ENCODE results near the gene DLG4.

DLG4 gene

DNA sequence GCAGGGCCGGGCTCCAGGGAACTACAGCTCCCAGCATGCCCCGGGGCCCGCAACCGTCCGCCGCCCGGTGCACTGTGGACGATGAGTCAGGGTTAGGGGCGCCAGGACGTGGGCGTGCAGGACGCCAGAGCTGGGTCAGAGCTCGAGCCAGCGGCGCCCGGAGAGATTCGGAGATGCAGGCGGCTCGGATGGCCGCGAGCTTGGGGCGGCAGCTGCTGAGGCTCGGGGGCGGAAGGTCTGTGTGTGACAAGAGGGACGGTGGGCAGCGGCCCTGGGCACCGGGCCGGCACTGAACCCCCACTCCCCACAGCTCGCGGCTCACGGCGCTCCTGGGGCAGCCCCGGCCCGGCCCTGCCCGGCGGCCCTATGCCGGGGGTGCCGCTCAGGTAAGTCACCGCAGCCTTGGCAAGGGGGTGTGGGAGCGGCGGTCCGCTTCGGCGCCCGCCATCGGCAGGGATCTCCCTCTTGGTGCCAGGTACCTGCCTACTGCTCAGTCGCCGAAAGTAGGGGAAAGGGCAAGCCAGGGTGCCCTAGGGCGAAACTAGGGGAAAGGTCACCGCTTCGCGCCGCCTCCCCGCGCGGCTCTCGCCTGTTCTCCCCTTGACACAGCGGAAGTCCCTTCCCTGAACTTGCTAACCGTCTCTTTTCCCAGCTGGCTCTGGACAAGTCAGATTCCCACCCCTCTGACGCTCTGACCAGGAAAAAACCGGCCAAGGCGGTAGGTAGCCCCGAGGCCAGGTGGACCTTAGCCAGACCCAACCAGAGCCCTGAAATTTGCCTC lies at the start of gene DLG4, which contains the start of gene ACADVL:
Gene DLG4 (minus strand): TSS at position 25 of the 781 bp plus-strand sequence.
Gene ACADVL (plus strand): TSS at position 127 of the 781 bp plus-strand sequence. CDS start 47 bp downstream, at position 174.
- in situ Hi-C loops (cut with HindIII; ENCODE audit: low sequenced_read_pairs) = no loop called here

DNA sequence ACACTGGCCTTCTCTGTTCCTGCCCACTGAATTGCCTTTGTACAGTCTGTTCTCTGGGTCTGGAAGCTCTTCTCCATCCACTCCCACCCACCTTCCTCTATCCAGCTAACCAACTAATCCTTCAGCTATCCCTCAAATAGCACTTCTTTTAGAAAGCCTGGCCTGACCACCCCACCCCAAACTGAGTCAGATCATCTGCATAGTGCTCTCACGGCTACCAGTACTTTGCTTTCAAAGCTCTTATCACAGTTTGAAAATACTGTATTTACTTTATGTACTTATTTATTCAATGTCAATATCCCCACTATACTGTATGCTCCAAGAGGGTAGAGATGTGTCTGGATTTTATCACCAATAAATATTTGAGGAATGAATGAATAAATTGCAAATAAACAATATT lies 47.1 kb upstream of the DLG4 start:
- in situ Hi-C loops (cut with HindIII; ENCODE audit: low sequenced_read_pairs) = no loop called here

DNA sequence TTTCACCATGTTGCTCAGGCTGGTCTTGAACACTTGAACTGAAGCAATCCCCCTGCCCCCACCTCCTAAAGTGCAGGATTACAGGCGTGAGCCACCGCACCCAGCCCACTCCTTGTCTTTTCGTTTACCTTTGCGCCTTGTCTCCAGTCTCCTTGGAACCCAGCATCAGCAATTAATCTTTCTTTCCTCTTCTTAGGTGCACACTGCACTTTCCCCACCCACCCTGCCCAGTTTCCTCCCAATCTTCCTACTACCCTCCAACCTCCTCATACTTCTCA lies 44.1 kb upstream of the DLG4 start:
- in situ Hi-C loops (cut with HindIII; ENCODE audit: low sequenced_read_pairs) = no loop called here

DNA sequence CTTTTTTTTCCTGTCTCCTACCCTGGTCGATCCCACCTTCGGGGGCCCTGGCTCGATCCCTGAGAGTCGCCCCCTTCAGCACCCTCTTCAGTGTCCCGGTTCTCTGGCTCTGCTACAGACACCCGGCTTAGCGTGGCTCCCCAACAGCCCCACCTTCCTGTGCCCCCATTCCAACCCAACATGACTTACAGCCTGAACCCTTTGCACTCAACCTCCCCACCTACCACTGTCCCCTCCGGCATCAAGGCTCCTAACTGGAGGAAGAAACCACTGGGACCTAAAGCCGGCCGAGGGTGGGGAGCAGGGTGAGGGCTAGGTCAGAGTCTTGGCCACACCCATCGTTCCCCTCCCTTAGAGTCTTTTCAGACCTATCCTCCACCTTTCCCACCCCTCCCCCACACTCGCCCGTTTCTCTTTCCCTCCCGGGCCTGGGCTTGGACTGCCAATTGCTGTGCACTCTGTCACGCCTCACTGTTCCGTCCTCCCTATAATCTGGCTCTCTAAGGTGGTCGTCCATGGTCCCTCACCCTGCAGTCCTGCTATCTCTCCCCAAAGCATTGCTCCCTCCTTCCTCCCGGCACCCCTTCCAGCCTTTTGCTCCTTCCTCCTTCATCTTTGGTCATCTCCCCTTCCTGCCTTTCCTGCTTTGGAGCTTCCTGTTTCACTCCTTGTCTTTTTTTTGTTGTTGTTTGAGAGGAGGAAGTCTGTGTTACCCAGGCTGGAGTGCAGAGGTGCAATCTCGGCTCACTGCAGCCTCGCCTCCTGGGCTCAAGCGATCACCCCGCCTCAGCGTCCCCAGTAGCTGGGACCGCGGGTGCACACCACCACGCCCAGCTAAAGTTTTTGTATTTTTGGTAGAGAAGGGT lies 43.5 kb upstream of the DLG4 start:
- in situ Hi-C loops (cut with HindIII; ENCODE audit: low sequenced_read_pairs) = no loop called here

DNA sequence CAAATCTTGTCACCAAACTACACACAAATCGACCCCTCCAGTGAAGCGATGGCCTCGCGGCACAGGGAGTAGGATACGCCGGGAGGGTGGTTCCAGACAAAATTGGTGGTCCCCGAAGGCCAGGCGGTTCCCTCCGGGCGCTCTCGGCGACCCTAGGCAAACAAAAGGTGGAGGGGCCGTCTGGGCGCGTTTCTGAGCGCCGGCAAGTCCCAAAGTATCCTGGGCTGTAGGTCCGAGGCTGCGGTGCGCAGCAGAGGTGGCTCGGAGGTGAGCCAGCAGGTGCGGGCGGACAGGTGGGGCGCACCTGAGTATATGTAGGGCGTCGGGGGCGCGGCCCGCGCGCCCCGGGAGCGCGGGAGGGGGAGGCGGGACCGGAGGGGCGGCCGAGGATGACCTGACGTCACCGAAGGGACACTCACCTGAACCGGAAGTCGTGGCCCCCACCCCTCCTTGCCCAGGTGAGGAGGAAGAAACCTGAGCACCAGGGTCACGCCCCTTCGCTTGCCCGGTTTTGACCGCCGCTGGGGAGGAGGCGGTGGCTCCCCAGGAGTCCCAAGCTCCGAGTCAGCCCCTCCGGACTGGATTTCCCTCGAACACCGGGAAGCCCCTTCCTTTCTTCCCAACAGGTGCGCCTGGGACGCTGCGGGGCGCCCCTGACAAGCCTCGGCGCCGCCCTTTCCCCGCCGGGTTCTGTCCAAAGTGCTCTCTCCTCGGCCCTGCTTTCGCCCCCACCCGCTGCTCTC lies 42.7 kb upstream of the DLG4 start, which contains the start of gene CLDN7:
Gene CLDN7 (minus strand): TSS at position 287 of the 743 bp plus-strand sequence. CDS start 435 bp downstream, outside the sequence.
- in situ Hi-C loops (cut with HindIII; ENCODE audit: low sequenced_read_pairs) = no loop called here

DNA sequence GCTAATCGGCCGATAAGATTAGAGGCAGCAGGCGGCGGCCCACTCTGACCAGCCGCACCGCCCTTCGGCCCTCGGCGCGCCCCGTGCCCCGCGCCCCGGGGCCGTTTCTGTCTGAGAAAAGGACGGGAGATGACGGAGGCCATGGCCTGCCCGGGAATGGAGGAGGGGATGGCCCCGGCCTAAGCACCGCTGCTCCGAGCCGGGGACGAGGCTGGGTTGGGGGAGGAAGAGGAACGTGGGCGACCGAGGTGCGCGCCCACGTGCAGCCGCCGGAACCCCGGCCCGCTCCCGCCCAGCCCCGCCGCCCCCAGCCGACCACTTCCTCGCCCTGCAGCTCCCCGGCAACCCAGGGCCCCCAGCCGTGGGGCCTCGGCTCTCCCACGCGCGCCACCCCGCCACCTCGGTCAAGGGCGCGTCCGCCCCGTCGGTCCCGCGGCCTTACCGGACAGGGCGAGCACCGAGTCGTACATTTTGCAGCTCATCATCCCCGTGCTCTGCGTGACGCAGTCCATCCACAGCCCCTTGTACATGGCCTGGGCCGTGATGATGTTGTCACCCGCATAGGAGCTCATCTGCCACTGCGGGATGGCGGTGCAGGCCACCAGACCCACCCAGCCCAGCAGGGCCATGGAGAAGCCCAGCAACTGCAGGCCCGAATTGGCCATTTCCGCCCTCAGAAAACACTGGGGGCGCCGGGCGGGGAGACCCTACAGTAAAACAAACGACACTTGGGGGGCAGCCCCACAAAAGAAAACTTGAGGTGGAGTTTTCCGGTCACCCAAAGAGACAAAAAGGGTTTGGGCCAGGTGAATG lies 41.9 kb upstream of the DLG4 start:
- in situ Hi-C loops (cut with HindIII; ENCODE audit: low sequenced_read_pairs) = no loop called here

DNA sequence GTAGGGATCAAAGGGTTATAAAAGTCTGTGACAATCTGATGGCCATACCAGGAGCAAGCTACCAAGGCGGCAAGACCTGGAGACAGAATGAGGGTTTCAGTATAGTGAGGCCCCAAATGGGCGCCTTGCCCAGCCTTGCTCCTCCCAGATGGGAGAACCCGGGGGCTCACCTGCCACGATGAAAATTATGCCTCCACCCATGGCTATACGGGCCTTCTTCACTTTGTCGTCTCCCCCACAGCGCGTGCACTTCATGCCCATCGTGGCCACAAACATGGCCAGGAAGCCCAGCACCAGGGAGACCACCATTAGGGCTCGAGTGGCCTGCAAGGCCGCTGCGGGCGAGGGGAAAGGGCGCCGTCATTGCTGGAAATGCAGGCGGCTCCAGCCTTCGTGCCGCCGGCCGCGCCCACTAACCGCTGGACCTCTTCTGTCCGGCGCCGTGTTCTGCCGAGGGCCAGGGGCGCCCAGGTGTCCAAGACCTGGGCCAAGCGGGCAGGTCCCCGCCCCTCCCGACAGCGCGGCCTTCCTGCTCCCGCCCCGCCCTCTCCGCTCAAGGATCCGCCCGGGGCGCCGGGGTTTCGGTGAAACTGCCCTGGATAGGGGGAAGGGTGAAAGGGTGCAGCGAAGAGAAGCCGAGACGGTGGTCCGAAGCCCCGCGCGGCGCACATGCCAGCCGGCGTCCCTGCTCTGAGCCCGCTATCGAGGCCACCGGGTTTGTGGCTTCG lies 41.2 kb upstream of the DLG4 start:
- in situ Hi-C loops (cut with HindIII; ENCODE audit: low sequenced_read_pairs) = no loop called here

DNA sequence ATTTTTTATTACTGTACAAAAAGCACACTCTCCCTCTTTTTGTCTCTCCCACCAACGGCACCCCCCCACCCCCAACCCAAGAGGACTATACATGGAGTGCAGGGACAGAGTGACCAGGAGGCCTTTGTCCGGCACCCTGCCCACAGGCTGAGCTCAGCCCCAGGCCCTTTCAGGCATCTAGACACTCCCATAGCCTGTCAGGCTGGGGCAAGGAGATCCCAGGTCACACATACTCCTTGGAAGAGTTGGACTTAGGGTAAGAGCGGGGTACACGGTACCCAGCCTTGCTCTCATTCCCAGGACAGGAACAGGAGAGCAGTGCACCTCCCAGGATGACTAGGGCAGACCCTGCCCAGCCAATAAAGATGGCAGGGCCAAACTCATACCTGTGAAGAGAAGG lies 40.5 kb upstream of the DLG4 start:
- in situ Hi-C loops (cut with HindIII; ENCODE audit: low sequenced_read_pairs) = no loop called here

DNA sequence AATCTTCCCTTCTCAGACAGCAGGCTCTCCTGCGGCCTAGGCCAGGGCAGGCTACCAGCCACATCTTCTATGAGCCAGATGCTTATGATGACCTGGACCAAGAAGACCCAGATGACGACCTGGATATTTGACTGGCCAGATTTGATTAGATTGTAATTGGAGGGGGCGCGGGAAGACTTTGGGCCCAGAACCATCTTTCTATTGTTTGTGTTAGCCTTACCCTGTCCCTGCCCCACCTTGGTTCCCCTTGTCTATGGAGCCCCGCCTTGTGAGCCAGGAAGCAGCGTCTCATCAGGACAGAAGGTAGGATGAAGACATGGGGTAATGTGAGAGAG lies 39.9 kb upstream of the DLG4 start:
- in situ Hi-C loops (cut with HindIII; ENCODE audit: low sequenced_read_pairs) = no loop called here

DNA sequence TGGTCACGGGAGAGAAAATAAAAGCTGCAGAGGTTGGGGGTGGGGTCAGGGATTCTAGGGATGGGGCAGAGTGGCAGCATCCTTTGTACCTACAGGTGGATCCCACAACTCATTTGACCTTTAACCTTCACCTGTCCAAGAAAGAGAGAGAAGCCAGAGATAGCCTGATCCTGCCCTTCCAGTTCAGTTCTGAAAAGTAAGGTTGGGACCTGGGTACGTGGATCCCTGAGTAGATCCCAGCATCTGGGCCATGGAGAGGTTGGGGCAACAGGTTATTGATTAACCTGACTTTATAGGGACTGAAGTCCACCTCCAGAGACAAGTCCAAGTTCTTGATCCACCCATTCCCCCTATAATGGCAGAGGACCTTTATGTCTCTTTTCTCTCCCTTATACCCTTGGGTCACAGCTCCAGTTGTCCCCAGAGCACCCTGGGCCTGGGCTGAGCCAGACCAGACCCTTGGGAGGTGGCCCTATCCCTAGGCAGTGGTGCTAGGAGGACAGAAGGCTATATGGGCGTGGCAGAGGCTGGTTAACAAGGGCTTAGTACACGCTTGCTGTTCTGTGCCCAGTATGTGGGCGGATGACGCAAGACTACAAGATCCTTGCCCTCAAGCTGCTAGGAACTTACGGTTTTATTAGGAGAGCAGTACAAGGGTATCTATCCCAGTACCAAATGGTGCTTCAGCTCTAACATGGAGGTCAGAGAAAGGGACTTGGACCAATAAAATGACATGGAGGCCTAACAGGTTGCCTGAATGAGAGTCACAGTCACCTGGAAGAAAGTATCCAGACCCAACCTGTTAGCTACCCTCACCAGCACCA lies 39.3 kb upstream of the DLG4 start:
- in situ Hi-C loops (cut with HindIII; ENCODE audit: low sequenced_read_pairs) = no loop called here

DNA sequence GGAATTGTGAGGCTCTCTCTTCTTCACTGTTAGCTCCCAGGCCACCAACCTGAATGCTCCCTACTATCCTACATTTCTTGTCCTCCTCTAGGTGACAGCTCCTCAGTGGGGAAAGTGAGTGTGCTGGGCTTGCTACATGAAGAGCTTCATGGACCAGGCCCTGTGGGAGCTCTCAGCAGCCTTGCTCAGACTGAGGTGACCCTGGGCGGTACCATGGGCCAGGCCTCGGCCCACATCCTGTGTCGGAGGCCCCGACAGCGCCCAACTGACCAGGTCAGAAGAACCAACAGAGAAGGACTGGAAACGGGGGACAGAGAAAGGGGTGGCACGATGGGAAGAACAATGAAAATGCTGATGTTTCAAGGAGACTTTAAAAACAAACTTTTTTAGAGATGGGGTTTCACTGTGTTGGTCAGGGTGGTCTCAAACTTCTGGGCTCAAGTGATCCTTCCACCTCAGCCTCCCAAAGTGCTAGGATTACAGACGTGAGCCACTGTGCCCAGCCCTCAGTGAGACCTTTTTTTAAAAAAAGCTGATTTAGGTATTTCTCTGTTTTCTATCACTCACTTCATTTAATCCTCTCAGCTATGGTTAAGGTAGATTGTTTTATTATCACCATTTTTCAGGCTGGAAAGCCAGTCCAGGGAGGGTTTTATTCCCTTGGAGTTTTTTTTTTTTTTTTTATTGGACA lies 37.3 kb upstream of the DLG4 start:
- in situ Hi-C loops (cut with HindIII; ENCODE audit: low sequenced_read_pairs) = no loop called here

DNA sequence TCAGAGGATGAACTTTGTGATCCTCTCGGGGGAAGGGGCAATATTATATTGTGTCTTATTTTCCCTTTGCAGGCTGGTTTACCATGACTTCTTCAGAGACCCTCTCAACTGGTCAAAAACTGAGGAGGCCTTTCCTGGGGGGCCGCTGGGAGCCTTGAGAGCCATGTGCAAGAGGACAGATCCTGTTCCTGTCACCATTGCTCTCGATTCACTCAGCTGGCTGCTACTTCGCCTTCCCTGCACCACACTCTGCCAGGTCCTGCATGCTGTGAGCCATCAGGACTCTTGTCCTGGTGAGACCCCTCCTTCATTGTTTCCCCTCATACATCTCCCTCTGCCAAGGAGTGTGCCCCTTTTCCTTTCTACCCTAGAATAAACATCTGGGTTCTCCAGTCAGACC lies 34.9 kb upstream of the DLG4 start:
- in situ Hi-C loops (cut with HindIII; ENCODE audit: low sequenced_read_pairs) = no loop called here

DNA sequence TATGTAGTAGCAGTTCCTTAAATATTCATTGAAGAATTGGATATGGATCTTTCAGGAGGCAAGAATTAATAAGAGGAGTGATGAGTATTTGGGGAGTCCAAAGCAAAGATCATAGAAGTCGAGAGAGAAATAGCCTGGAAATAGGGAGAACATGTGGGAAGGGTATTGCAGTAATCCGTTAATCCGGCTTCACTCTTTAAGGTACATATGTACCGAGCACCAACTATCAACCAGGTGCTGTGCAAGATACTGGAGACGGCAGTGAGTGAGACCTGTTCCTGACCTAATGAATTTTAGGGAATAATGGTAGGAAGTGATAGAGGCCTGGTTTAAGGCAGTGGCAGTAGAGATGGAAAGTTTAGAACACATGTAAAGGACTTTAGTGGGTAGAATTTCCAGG lies 33.4 kb upstream of the DLG4 start:
- in situ Hi-C loops (cut with HindIII; ENCODE audit: low sequenced_read_pairs) = no loop called here

DNA sequence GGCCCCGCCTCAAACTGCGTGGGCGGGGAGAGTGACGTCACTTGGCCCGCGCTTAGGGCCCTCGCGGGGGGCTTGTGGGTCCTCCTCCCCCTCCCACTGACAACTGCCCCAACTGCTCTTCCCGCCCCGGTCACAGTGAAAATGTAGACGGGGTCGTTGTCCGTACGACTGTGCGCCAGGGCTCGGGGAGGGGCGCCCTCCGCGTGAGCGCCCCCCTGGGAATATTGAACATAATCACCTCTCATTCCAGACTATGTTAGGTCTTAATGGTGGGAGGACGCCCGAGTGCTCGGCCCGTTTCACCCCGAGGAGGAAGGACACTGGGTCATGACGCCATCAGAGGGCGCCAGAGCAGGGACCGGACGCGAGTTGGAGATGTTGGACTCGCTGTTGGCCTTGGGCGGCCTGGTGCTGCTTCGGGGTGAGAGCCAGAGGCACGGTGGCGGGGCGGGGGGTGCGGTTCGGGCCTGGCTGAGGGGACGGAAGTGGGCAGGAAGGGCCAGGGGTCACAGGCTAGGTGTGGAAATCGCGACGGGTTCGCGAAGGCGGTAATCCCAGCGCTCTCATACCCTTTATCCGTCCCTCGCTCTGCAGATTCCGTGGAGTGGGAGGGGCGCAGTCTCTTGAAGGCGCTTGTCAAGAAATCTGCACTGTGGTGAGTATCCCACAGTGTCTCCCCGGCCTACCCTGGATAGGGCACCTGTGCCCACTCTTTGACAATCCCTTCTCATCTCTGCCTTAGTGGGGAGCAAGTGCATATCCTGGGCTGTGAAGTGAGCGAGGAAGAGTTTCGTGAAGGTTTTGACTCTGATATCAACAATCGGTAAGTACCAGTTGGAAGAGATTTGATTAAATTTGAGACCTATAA lies 32.8 kb upstream of the DLG4 start, which contains the start of gene ELP5:
Gene ELP5 (plus strand): TSS at position 40 of the 868 bp plus-strand sequence. CDS start 336 bp downstream, at position 376.
- in situ Hi-C loops (cut with HindIII; ENCODE audit: low sequenced_read_pairs) = no loop called here

DNA sequence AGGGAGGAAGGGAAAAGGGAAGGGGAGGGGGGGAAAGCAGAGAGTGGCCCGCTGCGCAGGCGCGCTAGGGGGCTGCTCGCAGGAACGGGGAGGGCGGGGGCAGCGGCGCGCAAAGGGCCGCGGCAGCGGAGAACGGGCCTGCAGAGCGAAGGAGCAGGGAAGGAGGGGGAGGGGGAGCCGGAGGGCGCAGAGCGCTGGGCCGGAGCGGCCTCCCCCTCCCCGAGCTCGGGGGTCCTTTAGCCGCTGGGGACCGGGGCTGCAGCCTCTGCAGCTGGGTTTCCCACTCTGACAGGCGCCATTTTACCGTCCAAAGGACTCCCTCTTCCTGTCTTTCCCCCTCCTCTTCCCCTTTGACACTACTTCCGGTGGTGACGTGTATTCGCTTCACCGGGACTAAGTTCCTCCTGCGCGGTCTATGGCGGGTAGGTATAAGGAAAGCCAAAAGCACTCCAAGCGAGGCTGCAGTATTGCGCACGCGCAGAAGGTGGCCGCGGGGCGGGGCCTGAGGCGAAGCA lies 32.1 kb upstream of the DLG4 start, which contains the start of gene CTDNEP1:
Gene CTDNEP1 (minus strand): TSS at position 74 of the 515 bp plus-strand sequence. CDS start 438 bp downstream, outside the sequence.
- in situ Hi-C loops (cut with HindIII; ENCODE audit: low sequenced_read_pairs) = no loop called here

DNA sequence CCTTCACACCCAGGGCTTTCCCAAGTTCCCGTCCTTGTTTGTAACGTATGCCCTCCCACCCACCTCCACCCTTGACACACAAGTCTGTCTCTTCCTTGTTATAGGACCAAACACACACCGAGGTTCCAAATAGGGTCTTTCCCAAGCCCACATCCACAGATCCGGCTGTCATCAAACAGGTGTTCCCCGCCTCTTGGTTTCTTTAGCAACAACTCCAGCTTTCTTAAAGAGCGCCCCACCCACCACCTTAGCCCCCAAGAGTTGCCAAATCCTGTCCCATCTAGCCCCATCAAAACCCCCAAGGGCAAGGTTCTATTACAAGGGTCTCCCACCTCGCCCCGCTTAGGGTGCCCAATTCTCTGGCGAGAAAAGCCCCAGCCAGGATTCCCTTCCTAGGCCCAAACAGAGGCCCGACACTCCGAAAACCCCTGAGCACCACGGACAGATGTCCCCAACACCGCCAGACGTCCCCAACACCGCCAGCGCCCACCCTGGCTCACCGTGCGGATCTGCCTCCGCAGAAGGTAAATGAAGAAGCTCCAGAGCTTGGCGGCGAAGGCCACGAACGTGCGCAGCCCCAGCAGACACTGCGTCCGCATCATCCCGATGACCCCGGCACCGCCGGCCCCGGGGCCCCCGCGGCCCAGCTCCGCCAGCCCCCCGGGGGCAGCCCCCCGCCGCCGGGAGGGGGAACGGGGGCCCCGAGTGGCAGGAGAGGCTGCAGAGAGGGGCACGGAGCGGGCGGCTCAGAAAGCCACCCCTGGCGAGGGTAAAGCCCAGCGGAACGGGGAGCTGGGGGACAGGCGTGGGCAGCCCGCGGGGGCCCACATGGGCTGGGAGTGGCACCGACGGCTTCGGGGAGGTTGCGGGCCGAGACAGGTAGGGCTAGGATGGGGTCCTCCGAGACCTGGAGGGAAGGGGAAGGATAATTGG lies 31.3 kb upstream of the DLG4 start:
- in situ Hi-C loops (cut with HindIII; ENCODE audit: low sequenced_read_pairs) = no loop called here
